ENCODE measurements around the gene HDAC9.

Gene HDAC9

GRCh38 chr7:18770822-18771221, 275.3 kb downstream of the HDAC9 start:
- H3K9me3 ChIP-seq (ENCODE audit: insufficient read depth, low read depth, low read length) = no peaks in the 10 kb centered on the region
- H3K36me3 ChIP-seq (ENCODE audit: insufficient read depth, low read length) = no peaks in the 10 kb centered on the region
- no peaks in the 10 kb centered on the region for H3K9me2 ChIP-seq (replicated peaks; ENCODE audit: low read depth, low read length)
- H3F3A ChIP-seq (ENCODE audit: low read depth) = no peaks in the 10 kb centered on the region
- H3K4me1 ChIP-seq (ENCODE audit: insufficient read depth, low read length, poor library complexity, severe bottlenecking) = peaks cover 11% of the 10 kb centered on the region
- H2AFZ ChIP-seq (ENCODE audit: low read length) = no peak overlapping the region
- H3K9ac ChIP-seq (ENCODE audit: low read depth, low read length, poor library complexity, severe bottlenecking) = no peak overlapping the region
- H3K4me3 ChIP-seq (ENCODE audit: low read length, poor library complexity, severe bottlenecking) = no peak overlapping the region
- H3K4me2 ChIP-seq (ENCODE audit: low read depth, low read length, poor library complexity, severe bottlenecking) = peak overlapping the region; percentile 3
- TF ChIP-seq CTCF (conservative IDR thresholded peaks at IDR 0.05; ENCODE audit: low read length) (no peak), EZH2phosphoT487 (IDR thresholded peaks at IDR 0.05; ENCODE audit: borderline replicate concordance) (no peak)
- H4K20me1 ChIP-seq (ENCODE audit: insufficient read depth, low read length, poor library complexity, severe bottlenecking) = no peaks in the 10 kb centered on the region
- no peaks in the 10 kb centered on the region for H3K27me3 ChIP-seq (ENCODE audit: insufficient read depth, low read length, poor library complexity, severe bottlenecking)
- no peaks in the 10 kb centered on the region for H3K79me2 ChIP-seq (ENCODE audit: insufficient read depth, low read length)

GRCh38 chr7:18771834-18772566, 276.5 kb downstream of the HDAC9 start:
- Histone ChIP-seq H2AFZ (ENCODE audit: low read length) (no peak overlapping the region), H3K36me3 (ENCODE audit: insufficient read depth, low read length) (no peaks in the 10 kb centered on the region), H3K4me1 (ENCODE audit: insufficient read depth, low read length, poor library complexity, severe bottlenecking) (peaks cover 11% of the 10 kb centered on the region), H3K9me3 (ENCODE audit: insufficient read depth, low read depth, low read length) (no peaks in the 10 kb centered on the region), H4K20me1 (ENCODE audit: insufficient read depth, low read length, poor library complexity, severe bottlenecking) (no peaks in the 10 kb centered on the region), H3K9ac (ENCODE audit: low read depth, low read length, poor library complexity, severe bottlenecking) (no peak overlapping the region), H3K4me2 (ENCODE audit: low read depth, low read length, poor library complexity, severe bottlenecking) (no peak overlapping the region), H3K4me3 (ENCODE audit: low read length, poor library complexity, severe bottlenecking) (no peak overlapping the region), H3F3A (ENCODE audit: low read depth) (no peaks in the 10 kb centered on the region), H3K27me3 (ENCODE audit: insufficient read depth, low read length, poor library complexity, severe bottlenecking) (no peaks in the 10 kb centered on the region), H3K9me2 (replicated peaks; ENCODE audit: low read depth, low read length) (no peaks in the 10 kb centered on the region), H3K79me2 (ENCODE audit: insufficient read depth, low read length) (no peaks in the 10 kb centered on the region)
- TF ChIP-seq CTCF (conservative IDR thresholded peaks at IDR 0.05; ENCODE audit: low read length) (no peak), EZH2phosphoT487 (IDR thresholded peaks at IDR 0.05; ENCODE audit: borderline replicate concordance) (no peak)

GRCh38 chr7:18772567-18772965, 277.0 kb downstream of the HDAC9 start:
- H4K20me1 ChIP-seq (ENCODE audit: insufficient read depth, low read length, poor library complexity, severe bottlenecking) = no peaks in the 10 kb centered on the region
- H3F3A ChIP-seq (ENCODE audit: low read depth) = no peaks in the 10 kb centered on the region
- no peaks in the 10 kb centered on the region for H3K9me3 ChIP-seq (ENCODE audit: insufficient read depth, low read depth, low read length)
- H3K9ac ChIP-seq (ENCODE audit: low read depth, low read length, poor library complexity, severe bottlenecking) = no peak overlapping the region
- no peaks in the 10 kb centered on the region for H3K36me3 ChIP-seq (ENCODE audit: insufficient read depth, low read length)
- no peak for TF ChIP-seq CTCF (conservative IDR thresholded peaks at IDR 0.05; ENCODE audit: low read length)
- TF ChIP-seq EZH2phosphoT487 (IDR thresholded peaks at IDR 0.05; ENCODE audit: borderline replicate concordance) = no peak
- H3K4me3 ChIP-seq (ENCODE audit: low read length, poor library complexity, severe bottlenecking) = no peak overlapping the region
- peaks cover 11% of the 10 kb centered on the region for H3K4me1 ChIP-seq (ENCODE audit: insufficient read depth, low read length, poor library complexity, severe bottlenecking)
- no peak overlapping the region for H2AFZ ChIP-seq (ENCODE audit: low read length)
- no peaks in the 10 kb centered on the region for H3K27me3 ChIP-seq (ENCODE audit: insufficient read depth, low read length, poor library complexity, severe bottlenecking)
- no peaks in the 10 kb centered on the region for H3K79me2 ChIP-seq (ENCODE audit: insufficient read depth, low read length)
- H3K9me2 ChIP-seq (replicated peaks; ENCODE audit: low read depth, low read length) = no peaks in the 10 kb centered on the region
- no peak overlapping the region for H3K4me2 ChIP-seq (ENCODE audit: low read depth, low read length, poor library complexity, severe bottlenecking)

All from Loucy (cell line).